Sigmoid colon (tissue), 3 donors: ENCODE data around the gene CFTR.

ENCODE experiments used
- CTCF ChIP-seq, 4 experiments: fragments of 450-650 bp in 3 of 4; fragments of 200-600 bp in 1 of 4; IDR thresholded peaks; one replicate each; pipeline ENCODE4 v1.5.1; 2016 to 2019; ENCODE audit warnings: antibody characterized with exemption in 4 of 4, mild to moderate bottlenecking in 3 of 4, moderate library complexity in 2 of 4
- POLR2A ChIP-seq, 2 donors: fragments of 450-650 bp; IDR thresholded peaks; one replicate each; pipeline ENCODE4 v1.6.1; 2016; ENCODE audit warnings: antibody characterized with exemption in 2 of 2, mild to moderate bottlenecking in 2 of 2, moderate library complexity in 2 of 2

DNA sequence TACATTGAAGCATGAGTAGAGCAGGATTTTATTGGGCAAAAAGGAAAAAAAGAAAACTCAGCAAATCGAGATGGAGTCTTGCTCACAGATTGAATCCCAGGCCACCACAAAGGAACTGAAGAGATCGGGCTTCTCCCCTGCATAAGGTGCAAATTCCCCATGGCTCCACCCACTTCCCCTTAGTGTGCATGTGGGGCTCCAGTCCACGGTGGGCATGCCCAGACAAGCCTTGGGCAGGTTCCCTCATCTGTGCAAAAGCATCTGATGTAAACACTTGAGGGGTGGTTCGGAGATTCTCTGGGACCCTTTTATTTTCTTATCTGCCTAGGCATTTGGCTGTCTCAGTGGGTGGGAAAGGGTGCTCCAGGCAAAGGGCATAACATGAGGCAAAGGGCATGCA is 150.7 kb downstream of the CFTR start:
- TF ChIP-seq CTCF (IDR thresholded peaks at IDR 0.05) (no peak), POLR2A (IDR thresholded peaks at IDR 0.05) (no peak)
